ENCODE measurements around the gene PCSK6. TPM values are rescaled to one million over a fixed set of nuclear protein-coding genes. Genes with fewer than 3 reads are reported as not detected.

The PCSK6 gene
- total RNA-seq, 1 experiment from 2014 or later: 2.9 TPM

DNA sequence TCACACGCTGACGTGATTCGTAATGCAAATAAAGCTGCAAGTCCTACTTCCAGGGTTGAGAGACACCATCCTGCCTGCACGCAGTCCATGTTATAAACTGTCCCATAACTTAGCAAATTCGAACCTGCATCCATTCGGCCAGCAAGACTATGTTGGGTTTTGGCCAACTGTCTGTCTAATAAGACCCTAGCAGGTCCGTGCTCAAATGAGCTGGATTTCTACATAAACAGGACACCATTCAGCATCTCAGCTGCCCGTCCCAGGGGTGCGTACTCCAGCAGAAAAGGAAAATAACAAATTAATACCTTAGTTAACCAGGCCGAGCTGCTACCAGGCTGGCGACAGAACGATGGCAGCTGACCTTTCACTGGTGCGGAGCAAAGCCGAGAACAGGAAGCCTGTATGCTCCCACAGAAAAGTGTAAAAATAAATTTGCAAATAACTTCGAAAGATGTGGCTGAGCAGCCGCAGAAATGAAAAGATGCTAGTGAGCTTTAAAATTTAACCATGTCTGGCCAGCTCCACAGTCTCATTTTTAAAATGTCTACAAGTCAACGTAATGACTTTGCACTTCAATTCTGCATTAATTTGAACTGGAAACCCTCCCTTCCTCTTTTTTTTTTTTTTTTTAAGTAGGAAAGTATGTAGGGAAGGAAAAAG is 97.4 kb downstream of the PCSK6 start:
- no peak for DNase-seq (ENCODE audit: low spot score)
- no peaks in the 10 kb centered on the region for H3K27me3 Mint-ChIP-seq (ENCODE audit: low read depth)
- TF ChIP-seq CBFB (CRISPR knock-in tag; IDR thresholded peaks at IDR 0.05; ENCODE audit: low read depth) (no peak), ZNF263 (CRISPR knock-in tag; IDR thresholded peaks at IDR 0.05; ENCODE audit: low read depth) (no peak), ZBTB21 (CRISPR knock-in tag; IDR thresholded peaks at IDR 0.05; ENCODE audit: borderline replicate concordance) (no peak), ZNF121 (CRISPR knock-in tag; IDR thresholded peaks at IDR 0.05) (no peak), SP1 (CRISPR knock-in tag; conservative IDR thresholded peaks at IDR 0.05) (no peak), NFATC4 (CRISPR knock-in tag; IDR thresholded peaks at IDR 0.05) (no peak)
- TF ChIP-seq, protein P1, sequence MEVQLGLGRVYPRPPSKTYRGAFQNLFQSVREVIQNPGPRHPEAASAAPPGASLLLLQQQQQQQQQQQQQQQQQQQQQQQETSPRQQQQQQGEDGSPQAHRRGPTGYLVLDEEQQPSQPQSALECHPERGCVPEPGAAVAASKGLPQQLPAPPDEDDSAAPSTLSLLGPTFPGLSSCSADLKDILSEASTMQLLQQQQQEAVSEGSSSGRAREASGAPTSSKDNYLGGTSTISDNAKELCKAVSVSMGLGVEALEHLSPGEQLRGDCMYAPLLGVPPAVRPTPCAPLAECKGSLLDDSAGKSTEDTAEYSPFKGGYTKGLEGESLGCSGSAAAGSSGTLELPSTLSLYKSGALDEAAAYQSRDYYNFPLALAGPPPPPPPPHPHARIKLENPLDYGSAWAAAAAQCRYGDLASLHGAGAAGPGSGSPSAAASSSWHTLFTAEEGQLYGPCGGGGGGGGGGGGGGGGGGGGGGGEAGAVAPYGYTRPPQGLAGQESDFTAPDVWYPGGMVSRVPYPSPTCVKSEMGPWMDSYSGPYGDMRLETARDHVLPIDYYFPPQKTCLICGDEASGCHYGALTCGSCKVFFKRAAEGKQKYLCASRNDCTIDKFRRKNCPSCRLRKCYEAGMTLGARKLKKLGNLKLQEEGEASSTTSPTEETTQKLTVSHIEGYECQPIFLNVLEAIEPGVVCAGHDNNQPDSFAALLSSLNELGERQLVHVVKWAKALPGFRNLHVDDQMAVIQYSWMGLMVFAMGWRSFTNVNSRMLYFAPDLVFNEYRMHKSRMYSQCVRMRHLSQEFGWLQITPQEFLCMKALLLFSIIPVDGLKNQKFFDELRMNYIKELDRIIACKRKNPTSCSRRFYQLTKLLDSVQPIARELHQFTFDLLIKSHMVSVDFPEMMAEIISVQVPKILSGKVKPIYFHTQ (CRISPR knock-in tag; IDR thresholded peaks at IDR 0.05): no peak
- TF ChIP-seq, protein P2, sequence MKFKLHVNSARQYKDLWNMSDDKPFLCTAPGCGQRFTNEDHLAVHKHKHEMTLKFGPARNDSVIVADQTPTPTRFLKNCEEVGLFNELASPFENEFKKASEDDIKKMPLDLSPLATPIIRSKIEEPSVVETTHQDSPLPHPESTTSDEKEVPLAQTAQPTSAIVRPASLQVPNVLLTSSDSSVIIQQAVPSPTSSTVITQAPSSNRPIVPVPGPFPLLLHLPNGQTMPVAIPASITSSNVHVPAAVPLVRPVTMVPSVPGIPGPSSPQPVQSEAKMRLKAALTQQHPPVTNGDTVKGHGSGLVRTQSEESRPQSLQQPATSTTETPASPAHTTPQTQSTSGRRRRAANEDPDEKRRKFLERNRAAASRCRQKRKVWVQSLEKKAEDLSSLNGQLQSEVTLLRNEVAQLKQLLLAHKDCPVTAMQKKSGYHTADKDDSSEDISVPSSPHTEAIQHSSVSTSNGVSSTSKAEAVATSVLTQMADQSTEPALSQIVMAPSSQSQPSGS (CRISPR knock-in tag; IDR thresholded peaks at IDR 0.05; ENCODE audit: borderline replicate concordance, low read depth): no peak
- H3K9me3 Mint-ChIP-seq: no peaks in the 10 kb centered on the region
- H3K27ac Mint-ChIP-seq: no peak overlapping the region
- no peak for ATAC-seq
- CTCF ChIA-PET: interaction anchor here (0.6 kb wide), 1 partner anchor 90 kb away, joined by 4 read pairs; no protein-coding TSS in a partner anchor
- POLR2A ChIA-PET: no interaction called here
- peaks cover 7% of the 10 kb centered on the region for H3K4me1 Mint-ChIP-seq
- H3K4me3 Mint-ChIP-seq: no peak overlapping the region
- H3K36me3 Mint-ChIP-seq: no peaks in the 10 kb centered on the region

DNA sequence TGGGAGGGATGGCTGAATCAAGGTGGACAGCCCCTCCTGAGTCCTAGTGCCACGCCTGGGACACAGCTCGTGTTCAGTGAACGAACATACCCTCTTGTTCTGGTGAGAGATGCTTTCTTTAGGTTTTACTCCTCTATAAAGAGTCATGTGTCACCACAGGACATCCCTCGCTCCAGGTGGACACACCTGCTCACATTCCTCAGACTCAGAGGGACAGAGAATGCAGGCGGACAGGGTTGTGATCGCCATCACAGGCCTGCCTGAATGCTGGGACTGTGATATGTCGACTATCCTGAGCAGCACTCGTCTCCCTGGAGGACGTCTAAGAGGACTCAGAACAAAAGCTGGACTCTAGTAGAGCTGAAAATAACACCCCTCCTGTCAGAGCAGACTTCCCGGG is 98.1 kb downstream of the PCSK6 start:
- no peak overlapping the region for H3K27ac Mint-ChIP-seq
- H3K36me3 Mint-ChIP-seq: no peaks in the 10 kb centered on the region
- ATAC-seq (no peak), DNase-seq (ENCODE audit: low spot score) (no peak)
- TF ChIP-seq, protein P3, sequence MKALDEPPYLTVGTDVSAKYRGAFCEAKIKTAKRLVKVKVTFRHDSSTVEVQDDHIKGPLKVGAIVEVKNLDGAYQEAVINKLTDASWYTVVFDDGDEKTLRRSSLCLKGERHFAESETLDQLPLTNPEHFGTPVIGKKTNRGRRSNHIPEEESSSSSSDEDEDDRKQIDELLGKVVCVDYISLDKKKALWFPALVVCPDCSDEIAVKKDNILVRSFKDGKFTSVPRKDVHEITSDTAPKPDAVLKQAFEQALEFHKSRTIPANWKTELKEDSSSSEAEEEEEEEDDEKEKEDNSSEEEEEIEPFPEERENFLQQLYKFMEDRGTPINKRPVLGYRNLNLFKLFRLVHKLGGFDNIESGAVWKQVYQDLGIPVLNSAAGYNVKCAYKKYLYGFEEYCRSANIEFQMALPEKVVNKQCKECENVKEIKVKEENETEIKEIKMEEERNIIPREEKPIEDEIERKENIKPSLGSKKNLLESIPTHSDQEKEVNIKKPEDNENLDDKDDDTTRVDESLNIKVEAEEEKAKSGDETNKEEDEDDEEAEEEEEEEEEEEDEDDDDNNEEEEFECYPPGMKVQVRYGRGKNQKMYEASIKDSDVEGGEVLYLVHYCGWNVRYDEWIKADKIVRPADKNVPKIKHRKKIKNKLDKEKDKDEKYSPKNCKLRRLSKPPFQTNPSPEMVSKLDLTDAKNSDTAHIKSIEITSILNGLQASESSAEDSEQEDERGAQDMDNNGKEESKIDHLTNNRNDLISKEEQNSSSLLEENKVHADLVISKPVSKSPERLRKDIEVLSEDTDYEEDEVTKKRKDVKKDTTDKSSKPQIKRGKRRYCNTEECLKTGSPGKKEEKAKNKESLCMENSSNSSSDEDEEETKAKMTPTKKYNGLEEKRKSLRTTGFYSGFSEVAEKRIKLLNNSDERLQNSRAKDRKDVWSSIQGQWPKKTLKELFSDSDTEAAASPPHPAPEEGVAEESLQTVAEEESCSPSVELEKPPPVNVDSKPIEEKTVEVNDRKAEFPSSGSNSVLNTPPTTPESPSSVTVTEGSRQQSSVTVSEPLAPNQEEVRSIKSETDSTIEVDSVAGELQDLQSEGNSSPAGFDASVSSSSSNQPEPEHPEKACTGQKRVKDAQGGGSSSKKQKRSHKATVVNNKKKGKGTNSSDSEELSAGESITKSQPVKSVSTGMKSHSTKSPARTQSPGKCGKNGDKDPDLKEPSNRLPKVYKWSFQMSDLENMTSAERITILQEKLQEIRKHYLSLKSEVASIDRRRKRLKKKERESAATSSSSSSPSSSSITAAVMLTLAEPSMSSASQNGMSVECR (CRISPR knock-in tag; IDR thresholded peaks at IDR 0.05; ENCODE audit: borderline replicate concordance): no peak
- TF ChIP-seq SMAD4 (CRISPR knock-in tag; IDR thresholded peaks at IDR 0.05) (no peak), NR2C2 (CRISPR knock-in tag; IDR thresholded peaks at IDR 0.05) (no peak), NR3C1 (CRISPR knock-in tag; conservative IDR thresholded peaks at IDR 0.05; ENCODE audit: low read depth) (no peak), NR1H2 (CRISPR knock-in tag; IDR thresholded peaks at IDR 0.05) (no peak), ETV6 (CRISPR knock-in tag; IDR thresholded peaks at IDR 0.05) (no peak)
- TF ChIP-seq, protein P4, sequence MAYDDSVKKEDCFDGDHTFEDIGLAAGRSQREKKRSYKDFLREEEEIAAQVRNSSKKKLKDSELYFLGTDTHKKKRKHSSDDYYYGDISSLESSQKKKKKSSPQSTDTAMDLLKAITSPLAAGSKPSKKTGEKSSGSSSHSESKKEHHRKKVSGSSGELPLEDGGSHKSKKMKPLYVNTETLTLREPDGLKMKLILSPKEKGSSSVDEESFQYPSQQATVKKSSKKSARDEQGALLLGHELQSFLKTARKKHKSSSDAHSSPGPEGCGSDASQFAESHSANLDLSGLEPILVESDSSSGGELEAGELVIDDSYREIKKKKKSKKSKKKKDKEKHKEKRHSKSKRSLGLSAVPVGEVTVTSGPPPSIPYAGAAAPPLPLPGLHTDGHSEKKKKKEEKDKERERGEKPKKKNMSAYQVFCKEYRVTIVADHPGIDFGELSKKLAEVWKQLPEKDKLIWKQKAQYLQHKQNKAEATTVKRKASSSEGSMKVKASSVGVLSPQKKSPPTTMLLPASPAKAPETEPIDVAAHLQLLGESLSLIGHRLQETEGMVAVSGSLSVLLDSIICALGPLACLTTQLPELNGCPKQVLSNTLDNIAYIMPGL (CRISPR knock-in tag; IDR thresholded peaks at IDR 0.05): no peak
- TF ChIP-seq, protein P5, sequence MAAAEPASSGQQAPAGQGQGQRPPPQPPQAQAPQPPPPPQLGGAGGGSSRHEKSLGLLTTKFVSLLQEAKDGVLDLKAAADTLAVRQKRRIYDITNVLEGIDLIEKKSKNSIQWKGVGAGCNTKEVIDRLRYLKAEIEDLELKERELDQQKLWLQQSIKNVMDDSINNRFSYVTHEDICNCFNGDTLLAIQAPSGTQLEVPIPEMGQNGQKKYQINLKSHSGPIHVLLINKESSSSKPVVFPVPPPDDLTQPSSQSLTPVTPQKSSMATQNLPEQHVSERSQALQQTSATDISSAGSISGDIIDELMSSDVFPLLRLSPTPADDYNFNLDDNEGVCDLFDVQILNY (CRISPR knock-in tag; IDR thresholded peaks at IDR 0.05): no peak
- TF ChIP-seq, protein P6, sequence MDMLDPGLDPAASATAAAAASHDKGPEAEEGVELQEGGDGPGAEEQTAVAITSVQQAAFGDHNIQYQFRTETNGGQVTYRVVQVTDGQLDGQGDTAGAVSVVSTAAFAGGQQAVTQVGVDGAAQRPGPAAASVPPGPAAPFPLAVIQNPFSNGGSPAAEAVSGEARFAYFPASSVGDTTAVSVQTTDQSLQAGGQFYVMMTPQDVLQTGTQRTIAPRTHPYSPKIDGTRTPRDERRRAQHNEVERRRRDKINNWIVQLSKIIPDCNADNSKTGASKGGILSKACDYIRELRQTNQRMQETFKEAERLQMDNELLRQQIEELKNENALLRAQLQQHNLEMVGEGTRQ (CRISPR knock-in tag; IDR thresholded peaks at IDR 0.05): no peak
- TF ChIP-seq, protein P7, sequence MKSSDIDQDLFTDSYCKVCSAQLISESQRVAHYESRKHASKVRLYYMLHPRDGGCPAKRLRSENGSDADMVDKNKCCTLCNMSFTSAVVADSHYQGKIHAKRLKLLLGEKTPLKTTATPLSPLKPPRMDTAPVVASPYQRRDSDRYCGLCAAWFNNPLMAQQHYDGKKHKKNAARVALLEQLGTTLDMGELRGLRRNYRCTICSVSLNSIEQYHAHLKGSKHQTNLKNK (CRISPR knock-in tag; IDR thresholded peaks at IDR 0.05): no peak
- no peaks in the 10 kb centered on the region for H3K27me3 Mint-ChIP-seq (ENCODE audit: low read depth)
- no peaks in the 10 kb centered on the region for H3K9me3 Mint-ChIP-seq
- ChIA-PET CTCF (interaction anchor here (0.7 kb wide), 1 partner anchor 262 kb away, joined by 5 read pairs; no protein-coding TSS in a partner anchor), POLR2A (no interaction called here)
- H3K4me3 Mint-ChIP-seq: no peak overlapping the region
- H3K4me1 Mint-ChIP-seq: peaks cover under 1% of the 10 kb centered on the region; the same call in 1 of the 2 replicates
